Upper lobe of left lung (tissue), 6 donors: ENCODE data around the gene NBEAL1. TPM values are rescaled to one million over a fixed set of nuclear protein-coding genes. Genes with fewer than 3 reads are reported as not detected.
"Not testable (repeated sequence)": the region's sequence is repeated elsewhere in the genome, so short reads cannot be mapped to it uniquely, and the experiment has no call there.

Source experiments
- ATAC-seq, 2 donors: fragments of 200-7000 bp; cut with Tn5 transposase; one replicate each; pipeline ENCODE4 v1.9.1; 2022; ENCODE audit warnings: mild to moderate bottlenecking in 2 of 2, moderate library complexity in 2 of 2; ENCODE audit not compliant: low FRiP score in 2 of 2
- DNase-seq, 2 donors: peaks; one replicate each; pipeline ENCODE4 v3.0.0-alpha.2; 2019 to 2020
- H3K27ac ChIP-seq, 4 donors: fragments of 200-600 bp; sonication (generic); one replicate each; pipeline ENCODE4 v1.5.1; 2016 to 2019
- H3K27me3 ChIP-seq, 4 donors: fragments of 200-600 bp; sonication (generic); one replicate each; pipeline ENCODE4 v1.5.1; 2017 to 2019
- H3K36me3 ChIP-seq, 4 donors: fragments of 200-600 bp; sonication (generic); one replicate each; pipeline ENCODE4 v1.5.1; 2016 to 2019
- H3K4me1 ChIP-seq, 4 donors: fragments of 200-600 bp; sonication (generic); one replicate each; pipeline ENCODE4 v1.5.1; 2018 to 2019
- H3K4me3 ChIP-seq, 4 donors: fragments of 200-600 bp; sonication (generic); one replicate each; pipeline ENCODE4 v1.5.1; 2017 to 2019; ENCODE audit warnings: mild to moderate bottlenecking in 2 of 4, moderate library complexity in 1 of 4
- H3K9me3 ChIP-seq, 4 donors: fragments of 200-600 bp; sonication (generic); one replicate each; pipeline ENCODE4 v1.5.1; 2018 to 2019
- CTCF ChIP-seq, 6 experiments: fragments of 450-650 bp in 4 of 6; fragments of 200-600 bp in 2 of 6; sonication (generic) in 2 of 6; IDR thresholded peaks; one replicate each; pipeline ENCODE4 v1.5.1; 2016 to 2019; ENCODE audit warnings: antibody characterized with exemption in 6 of 6
- EP300 ChIP-seq, 4 donors: sonication (generic); formaldehyde crosslinking; IDR thresholded peaks; one replicate each; pipeline ENCODE4 v1.5.1; 2017; ENCODE audit warnings: antibody characterized with exemption in 4 of 4, control low read depth in 2 of 4
- POLR2A ChIP-seq, 4 donors: fragments of 450-650 bp; IDR thresholded peaks; one replicate each; pipeline ENCODE4 v1.5.1; 2016 to 2017; ENCODE audit warnings: antibody characterized with exemption in 4 of 4, mild to moderate bottlenecking in 2 of 4
- POLR2AphosphoS5 ChIP-seq, 2 donors: sonication (generic); formaldehyde crosslinking; IDR thresholded peaks; one replicate each; pipeline ENCODE4 v1.5.1; 2017; ENCODE audit warnings: antibody characterized with exemption in 2 of 2
- WGBS, 2 donors: methylation state at CpG; one replicate each; pipeline ENCODE4 v1.1.5; 2017 to 2018; 5-methylcytosine and 5-hydroxymethylcytosine counted together
- small RNA-seq, 4 donors: library from RNA; depleted of rRNA; stranded (forward); fragments of <200 nt; gene quantifications; one replicate each; pipeline ENCODE3, GENCODE V24; 2016
- total RNA-seq, 6 donors: library from RNA; depleted of rRNA in 4 of 6; stranded (reverse); fragments of >200 nt in 4 of 6; gene quantifications; one replicate each; pipeline versions ENCODE4 v1.1.0 to v1.2.1, GENCODE V29; 2016 to 2021
- donor health status: DM: no; HTN: no; CAD: no; lungs with moderate emphysema.
- donor health status: DM: no; HTN: yes; CAD: no; lungs with severe emphysema.

Gene NBEAL1
- total RNA-seq, 6 donors from 2014 or later = 37.0 to 92.2 (median 64.9) TPM

- no peaks in the 10 kb centered on the region for H3K27me3 ChIP-seq
- DNase-seq = no peak
- TF ChIP-seq CTCF (IDR thresholded peaks at IDR 0.05) (no peak), POLR2A (IDR thresholded peaks at IDR 0.05) (no peak), EP300 (IDR thresholded peaks at IDR 0.05) (no peak), POLR2AphosphoS5 (IDR thresholded peaks at IDR 0.05) (no peak)
- no peak overlapping the region for H3K27ac ChIP-seq
- H3K4me3 ChIP-seq = no peak overlapping the region
- no peaks in the 10 kb centered on the region for H3K4me1 ChIP-seq
- 91 to 100% methylated on average over 3 of the region's 3 CpGs for WGBS, 2 donors
- no peaks in the 10 kb centered on the region for H3K9me3 ChIP-seq
- ATAC-seq = no peak
- peaks cover 0 to 72% (median 21%) of the 10 kb centered on the region in 4 donors for H3K36me3 ChIP-seq
These were observed 232.0 kb downstream of the NBEAL1 start for GRCh38 chr2:203246646-203247045.

GRCh38 chr2:203252818-203253217, 238.1 kb downstream of the NBEAL1 start:
- no peak overlapping the region for H3K4me3 ChIP-seq
- 91 to 93% methylated on average over 12 to 13 of the region's 13 CpGs for WGBS, 2 donors
- DNase-seq = no peak
- H3K27ac ChIP-seq = no peak overlapping the region
- no peaks in the 10 kb centered on the region for H3K4me1 ChIP-seq
- TF ChIP-seq POLR2A (IDR thresholded peaks at IDR 0.05) = no peak
- TF ChIP-seq POLR2AphosphoS5 (IDR thresholded peaks at IDR 0.05) = no peak
- TF ChIP-seq CTCF (IDR thresholded peaks at IDR 0.05) = no peak
- TF ChIP-seq EP300 (IDR thresholded peaks at IDR 0.05) = no peak
- peak in 1 of 2 donors; percentile 30 for ATAC-seq
- peaks cover 17 to 79% (median 30%) of the 10 kb centered on the region in 4 donors for H3K36me3 ChIP-seq
- H3K9me3 ChIP-seq = no peaks in the 10 kb centered on the region
- H3K27me3 ChIP-seq = no peaks in the 10 kb centered on the region

GRCh38 chr2:203253422-203254095, 238.9 kb downstream of the NBEAL1 start:
- H3K27ac ChIP-seq, ATAC-seq, DNase-seq, H3K9me3 ChIP-seq, H3K4me1 ChIP-seq, H3K4me3 ChIP-seq, H3K27me3 ChIP-seq: not testable (repeated sequence)
- 81 to 83% methylated on average over 10 of the region's 10 CpGs for WGBS, 2 donors
- H3K36me3 ChIP-seq = peaks cover 21 to 82% (median 26%) of the 10 kb centered on the region in 4 donors

- H3K27me3 ChIP-seq = no peaks in the 10 kb centered on the region
- DNase-seq = no peak
- peaks cover 11 to 85% (median 24%) of the 10 kb centered on the region in 4 donors for H3K36me3 ChIP-seq
- no peak overlapping the region for H3K4me3 ChIP-seq
- H3K4me1 ChIP-seq = no peaks in the 10 kb centered on the region
- 95 to 96% methylated on average over 3 of the region's 3 CpGs for WGBS, 2 donors
- TF ChIP-seq CTCF (IDR thresholded peaks at IDR 0.05) = no peak
- TF ChIP-seq POLR2AphosphoS5 (IDR thresholded peaks at IDR 0.05) = no peak
- no peak for TF ChIP-seq POLR2A (IDR thresholded peaks at IDR 0.05)
- TF ChIP-seq EP300 (IDR thresholded peaks at IDR 0.05) = no peak
- no peak for ATAC-seq
- no peak overlapping the region for H3K27ac ChIP-seq
- H3K9me3 ChIP-seq = no peaks in the 10 kb centered on the region
These were observed 246.9 kb downstream of the NBEAL1 start for GRCh38 chr2:203261326-203262159.

Small RNAs within 50 kb of the gene (small RNA-seq; reads per million reads assigned to genes)
- 0 reads per million in 4 donors for gene AC010900.2
- gene RF00408 = 0 reads per million in 4 donors
- 0 reads per million in 4 donors for gene RN7SL670P

Other genes with a start within 250 kb of the NBEAL1 start
- 10 to 100 TPM in 2 of 6 donors, 1 to 10 TPM in 4; 3.0 to 28.3 (median 5.7) TPM for gene ICA1L, start 143.1 kb upstream of the NBEAL1 start, total RNA-seq
- 10 to 100 TPM; 15.8 to 44.0 (median 27.8) TPM for gene WDR12, start 103.2 kb upstream of the NBEAL1 start, total RNA-seq
- 10 to 100 TPM in 2 of 6 donors, 1 to 10 TPM in 4; 6.4 to 24.1 (median 8.7) TPM for gene CARF, start 102.6 kb upstream of the NBEAL1 start, total RNA-seq
- gene CYP20A1, start 224.1 kb downstream of the NBEAL1 start, total RNA-seq = 10 to 100 TPM; 12.1 to 35.9 (median 28.9) TPM